ENCODE results near the gene GRID2. TPM values are rescaled to one million over a fixed set of nuclear protein-coding genes. Genes with fewer than 3 reads are reported as not detected.

Gene GRID2
- polyA plus RNA-seq, 1 donor from 2014 or later = 14.9 TPM

DNA sequence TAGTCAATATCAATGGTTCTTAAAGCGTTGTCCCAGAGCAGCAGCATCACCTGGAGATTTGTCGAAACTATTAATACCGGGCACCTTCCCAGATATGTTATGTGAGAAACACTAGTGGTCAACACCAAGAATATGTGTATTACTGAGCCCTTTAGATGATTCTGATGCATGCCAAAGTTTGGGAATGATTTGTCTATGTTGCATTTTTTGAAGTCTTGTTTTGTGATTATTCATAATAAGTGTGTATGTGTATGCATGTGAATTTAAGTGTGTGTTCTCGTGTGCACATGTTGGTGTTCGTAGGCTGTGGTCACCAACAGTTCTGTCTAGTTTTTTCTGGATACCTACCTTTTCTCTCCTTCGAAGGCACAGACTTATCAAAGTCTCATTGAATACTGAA lies 749.4 kb downstream of the GRID2 start:
- TF ChIP-seq RAD21 (conservative IDR thresholded peaks at IDR 0.05) (no peak), EZH2 (IDR thresholded peaks at IDR 0.05; ENCODE audit: borderline replicate concordance, insufficient read depth, low read length, poor library complexity, severe bottlenecking) (no peak), POLR2AphosphoS5 (IDR thresholded peaks at IDR 0.05) (no peak), SMC3 (conservative IDR thresholded peaks at IDR 0.05; ENCODE audit: poor library complexity) (no peak), MXI1 (conservative IDR thresholded peaks at IDR 0.05; ENCODE audit: poor library complexity, severe bottlenecking) (no peak), TAF1 (IDR thresholded peaks at IDR 0.05; ENCODE audit: low read depth) (no peak), EP300 (conservative IDR thresholded peaks at IDR 0.05; ENCODE audit: poor library complexity, severe bottlenecking) (no peak)
- TF ChIP-seq, protein P1, sequence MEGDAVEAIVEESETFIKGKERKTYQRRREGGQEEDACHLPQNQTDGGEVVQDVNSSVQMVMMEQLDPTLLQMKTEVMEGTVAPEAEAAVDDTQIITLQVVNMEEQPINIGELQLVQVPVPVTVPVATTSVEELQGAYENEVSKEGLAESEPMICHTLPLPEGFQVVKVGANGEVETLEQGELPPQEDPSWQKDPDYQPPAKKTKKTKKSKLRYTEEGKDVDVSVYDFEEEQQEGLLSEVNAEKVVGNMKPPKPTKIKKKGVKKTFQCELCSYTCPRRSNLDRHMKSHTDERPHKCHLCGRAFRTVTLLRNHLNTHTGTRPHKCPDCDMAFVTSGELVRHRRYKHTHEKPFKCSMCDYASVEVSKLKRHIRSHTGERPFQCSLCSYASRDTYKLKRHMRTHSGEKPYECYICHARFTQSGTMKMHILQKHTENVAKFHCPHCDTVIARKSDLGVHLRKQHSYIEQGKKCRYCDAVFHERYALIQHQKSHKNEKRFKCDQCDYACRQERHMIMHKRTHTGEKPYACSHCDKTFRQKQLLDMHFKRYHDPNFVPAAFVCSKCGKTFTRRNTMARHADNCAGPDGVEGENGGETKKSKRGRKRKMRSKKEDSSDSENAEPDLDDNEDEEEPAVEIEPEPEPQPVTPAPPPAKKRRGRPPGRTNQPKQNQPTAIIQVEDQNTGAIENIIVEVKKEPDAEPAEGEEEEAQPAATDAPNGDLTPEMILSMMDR (IDR thresholded peaks at IDR 0.05; ENCODE audit: poor library complexity, severe bottlenecking) = no peak
- TF ChIP-seq, protein P2, sequence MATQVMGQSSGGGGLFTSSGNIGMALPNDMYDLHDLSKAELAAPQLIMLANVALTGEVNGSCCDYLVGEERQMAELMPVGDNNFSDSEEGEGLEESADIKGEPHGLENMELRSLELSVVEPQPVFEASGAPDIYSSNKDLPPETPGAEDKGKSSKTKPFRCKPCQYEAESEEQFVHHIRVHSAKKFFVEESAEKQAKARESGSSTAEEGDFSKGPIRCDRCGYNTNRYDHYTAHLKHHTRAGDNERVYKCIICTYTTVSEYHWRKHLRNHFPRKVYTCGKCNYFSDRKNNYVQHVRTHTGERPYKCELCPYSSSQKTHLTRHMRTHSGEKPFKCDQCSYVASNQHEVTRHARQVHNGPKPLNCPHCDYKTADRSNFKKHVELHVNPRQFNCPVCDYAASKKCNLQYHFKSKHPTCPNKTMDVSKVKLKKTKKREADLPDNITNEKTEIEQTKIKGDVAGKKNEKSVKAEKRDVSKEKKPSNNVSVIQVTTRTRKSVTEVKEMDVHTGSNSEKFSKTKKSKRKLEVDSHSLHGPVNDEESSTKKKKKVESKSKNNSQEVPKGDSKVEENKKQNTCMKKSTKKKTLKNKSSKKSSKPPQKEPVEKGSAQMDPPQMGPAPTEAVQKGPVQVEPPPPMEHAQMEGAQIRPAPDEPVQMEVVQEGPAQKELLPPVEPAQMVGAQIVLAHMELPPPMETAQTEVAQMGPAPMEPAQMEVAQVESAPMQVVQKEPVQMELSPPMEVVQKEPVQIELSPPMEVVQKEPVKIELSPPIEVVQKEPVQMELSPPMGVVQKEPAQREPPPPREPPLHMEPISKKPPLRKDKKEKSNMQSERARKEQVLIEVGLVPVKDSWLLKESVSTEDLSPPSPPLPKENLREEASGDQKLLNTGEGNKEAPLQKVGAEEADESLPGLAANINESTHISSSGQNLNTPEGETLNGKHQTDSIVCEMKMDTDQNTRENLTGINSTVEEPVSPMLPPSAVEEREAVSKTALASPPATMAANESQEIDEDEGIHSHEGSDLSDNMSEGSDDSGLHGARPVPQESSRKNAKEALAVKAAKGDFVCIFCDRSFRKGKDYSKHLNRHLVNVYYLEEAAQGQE (IDR thresholded peaks at IDR 0.05; ENCODE audit: borderline replicate concordance) = no peak
- Histone ChIP-seq H3K36me3 (ENCODE audit: insufficient read depth, low read length) (no peaks in the 10 kb centered on the region), H3K79me2 (replicated peaks; ENCODE audit: insufficient read depth, low read length) (no peaks in the 10 kb centered on the region), H3K9ac (ENCODE audit: low read length) (no peak overlapping the region), H3K9me2 (ENCODE audit: insufficient read depth, low read length) (no peaks in the 10 kb centered on the region), H4K20me1 (ENCODE audit: insufficient read depth) (no peaks in the 10 kb centered on the region), H3K4me2 (ENCODE audit: low read length) (no peak overlapping the region), H3K27ac (ENCODE audit: low read length) (no peak overlapping the region), H3K4me3 (ENCODE audit: low read length) (no peak overlapping the region), H3K9me3 (ENCODE audit: low read length) (no peaks in the 10 kb centered on the region), H2AFZ (ENCODE audit: low read depth, low read length) (no peak overlapping the region), H3F3A (ENCODE audit: insufficient read depth, low read length, poor library complexity, severe bottlenecking) (no peaks in the 10 kb centered on the region), H3K27me3 (ENCODE audit: insufficient read depth, low read depth, low read length) (no peaks in the 10 kb centered on the region)

DNA sequence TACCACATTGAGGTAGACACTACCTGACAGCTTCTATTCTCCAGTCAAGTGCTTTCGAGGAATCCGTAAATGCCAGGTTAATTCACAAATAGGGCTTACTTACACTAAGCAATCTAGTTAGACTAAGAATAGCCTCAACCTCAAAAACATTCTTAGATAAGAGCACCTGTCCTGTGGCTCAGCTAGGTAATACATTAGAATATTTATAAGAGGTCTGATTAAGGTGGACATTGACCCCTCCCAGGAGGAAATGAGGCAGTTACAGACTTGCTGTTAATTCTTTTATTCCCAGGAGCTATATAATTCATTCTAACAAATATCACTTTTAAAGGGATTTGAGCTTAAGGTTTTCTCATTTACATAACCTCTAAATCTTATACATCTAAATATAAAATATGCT lies 758.1 kb downstream of the GRID2 start:
- H3K9me3 ChIP-seq (ENCODE audit: low read length) = no peaks in the 10 kb centered on the region
- TF ChIP-seq MXI1 (conservative IDR thresholded peaks at IDR 0.05; ENCODE audit: poor library complexity, severe bottlenecking) (no peak), RAD21 (conservative IDR thresholded peaks at IDR 0.05) (no peak), POLR2AphosphoS5 (IDR thresholded peaks at IDR 0.05) (no peak), EP300 (conservative IDR thresholded peaks at IDR 0.05; ENCODE audit: poor library complexity, severe bottlenecking) (no peak), TAF1 (IDR thresholded peaks at IDR 0.05; ENCODE audit: low read depth) (no peak), EZH2 (IDR thresholded peaks at IDR 0.05; ENCODE audit: borderline replicate concordance, insufficient read depth, low read length, poor library complexity, severe bottlenecking) (no peak), SMC3 (conservative IDR thresholded peaks at IDR 0.05; ENCODE audit: poor library complexity) (no peak)
- TF ChIP-seq, protein P1 (IDR thresholded peaks at IDR 0.05; ENCODE audit: poor library complexity, severe bottlenecking) = no peak
- TF ChIP-seq, protein P2 (IDR thresholded peaks at IDR 0.05; ENCODE audit: borderline replicate concordance) = no peak
- H3K4me3 ChIP-seq (ENCODE audit: low read length) = no peak overlapping the region
- H3K9me2 ChIP-seq (ENCODE audit: insufficient read depth, low read length) = no peaks in the 10 kb centered on the region
- no peaks in the 10 kb centered on the region for H3K27me3 ChIP-seq (ENCODE audit: insufficient read depth, low read depth, low read length)
- H3K4me2 ChIP-seq (ENCODE audit: low read length) = no peak overlapping the region
- H4K20me1 ChIP-seq (ENCODE audit: insufficient read depth) = no peaks in the 10 kb centered on the region
- H3F3A ChIP-seq (ENCODE audit: insufficient read depth, low read length, poor library complexity, severe bottlenecking) = peaks cover 4% of the 10 kb centered on the region
- no peak overlapping the region for H3K9ac ChIP-seq (ENCODE audit: low read length)
- no peaks in the 10 kb centered on the region for H3K36me3 ChIP-seq (ENCODE audit: insufficient read depth, low read length)
- H2AFZ ChIP-seq (ENCODE audit: low read depth, low read length) = no peak overlapping the region
- H3K79me2 ChIP-seq (replicated peaks; ENCODE audit: insufficient read depth, low read length) = no peaks in the 10 kb centered on the region
- no peak overlapping the region for H3K27ac ChIP-seq (ENCODE audit: low read length)

All from neural cell (in vitro differentiated cells).